Uterus (tissue), 4 donors: ENCODE data around the gene DCBLD1. TPM values are rescaled to one million over a fixed set of nuclear protein-coding genes. Genes with fewer than 3 reads are reported as not detected.

ENCODE experiments used
- DNase-seq, 2 donors: peaks; one replicate each; pipeline ENCODE4 v3.0.0-alpha.2; 2019 to 2020
- H3K27ac ChIP-seq, 2 donors: fragments of 200-600 bp; sonication (generic); 1 replicate in 1 of 2; 2 replicates in 1 of 2; pipeline ENCODE4 v1.5.1; 2016 to 2018
- H3K27me3 ChIP-seq, 2 donors: fragments of 200-600 bp; sonication (generic); one replicate each; pipeline ENCODE4 v1.5.1; 2018 to 2019; ENCODE audit warnings: control low read depth in 1 of 2
- H3K36me3 ChIP-seq, 2 donors: fragments of 200-600 bp; sonication (generic); one replicate each; pipeline ENCODE4 v1.5.1; 2019; ENCODE audit warnings: control low read depth in 1 of 2
- H3K4me1 ChIP-seq, 2 donors: fragments of 200-600 bp; sonication (generic); one replicate each; pipeline ENCODE4 v1.5.1; 2018 to 2019; ENCODE audit warnings: control low read depth in 1 of 2
- H3K4me3 ChIP-seq, 2 donors: fragments of 200-600 bp; sonication (generic); 1 replicate in 1 of 2; 2 replicates in 1 of 2; pipeline ENCODE4 v1.5.1; 2018 to 2019; ENCODE audit warnings: mild to moderate bottlenecking in 1 of 2
- H3K9me3 ChIP-seq, 2 donors: fragments of 200-600 bp; sonication (generic); one replicate each; pipeline ENCODE4 v1.5.1; 2019; ENCODE audit warnings: control low read depth in 1 of 2
- CTCF ChIP-seq, 4 experiments: fragments of 200-600 bp in 2 of 4; fragments of 450-650 bp in 2 of 4; sonication (generic) in 2 of 4; IDR thresholded peaks; one replicate each; pipeline ENCODE4 v1.5.1; 2016 to 2019; ENCODE audit warnings: antibody characterized with exemption in 4 of 4, mild to moderate bottlenecking in 2 of 4, moderate library complexity in 1 of 4
- POLR2A ChIP-seq, 2 donors: fragments of 450-650 bp; IDR thresholded peaks; one replicate each; pipeline ENCODE4 v1.6.1; 2016; ENCODE audit warnings: antibody characterized with exemption in 2 of 2, mild to moderate bottlenecking in 1 of 2, moderate library complexity in 1 of 2
- intact Hi-C: fragments of 100-400 bp; cut with DNase I; formaldehyde crosslinking; loops from one replicate; pipeline ENCODE4 v1.15.1; 2023; ENCODE audit warnings: low total_unique reads
- total RNA-seq, 4 donors: library from RNA; depleted of rRNA in 3 of 4; stranded (reverse); fragments of >200 nt in 3 of 4; gene quantifications; one replicate each; pipeline versions ENCODE4 v1.1.0 to v1.2.4, GENCODE V29; 2014 to 2023
- donor health status: DM: yes; HTN: yes; CAD: no.

Gene DCBLD1
- total RNA-seq, 4 donors from 2014 or later = 2.4 to 15.5 (median 4.5) TPM

GRCh38 chr6:117590447-117590846 is 108.0 kb downstream of the DCBLD1 start:
- no peaks in the 10 kb centered on the region for H3K4me1 ChIP-seq
- H3K4me3 ChIP-seq = no peak overlapping the region
- TF ChIP-seq CTCF (IDR thresholded peaks at IDR 0.05) (no peak), POLR2A (IDR thresholded peaks at IDR 0.05) (no peak)
- no peak overlapping the region for H3K27ac ChIP-seq
- no peak for DNase-seq
- H3K9me3 ChIP-seq = no peaks in the 10 kb centered on the region
- no peaks in the 10 kb centered on the region for H3K36me3 ChIP-seq
- H3K27me3 ChIP-seq = no peaks in the 10 kb centered on the region
- intact Hi-C loops = no loop called here

- no peaks in the 10 kb centered on the region for H3K4me1 ChIP-seq
- no peak for DNase-seq
- H3K4me3 ChIP-seq = no peak overlapping the region
- TF ChIP-seq POLR2A (IDR thresholded peaks at IDR 0.05) = no peak
- no peak for TF ChIP-seq CTCF (IDR thresholded peaks at IDR 0.05)
- H3K27ac ChIP-seq = no peak overlapping the region
- H3K27me3 ChIP-seq = no peaks in the 10 kb centered on the region
- no peaks in the 10 kb centered on the region for H3K9me3 ChIP-seq
- no peaks in the 10 kb centered on the region for H3K36me3 ChIP-seq
- intact Hi-C loops = no loop called here
Observed at GRCh38 chr6:117591405-117591804, 108.9 kb downstream of the DCBLD1 start.

- no peaks in the 10 kb centered on the region for H3K27me3 ChIP-seq
- intact Hi-C loops = no loop called here
Observed at GRCh38 chr6:117592983-117593759, 110.7 kb downstream of the DCBLD1 start.

GRCh38 chr6:117595099-117595923 is 112.8 kb downstream of the DCBLD1 start:
- H3K4me3 ChIP-seq = no peak overlapping the region
- no peaks in the 10 kb centered on the region for H3K27me3 ChIP-seq
- no peak for TF ChIP-seq CTCF (IDR thresholded peaks at IDR 0.05)
- no peak for TF ChIP-seq POLR2A (IDR thresholded peaks at IDR 0.05)
- no peaks in the 10 kb centered on the region for H3K9me3 ChIP-seq
- DNase-seq = no peak
- H3K27ac ChIP-seq = no peak overlapping the region
- no peaks in the 10 kb centered on the region for H3K4me1 ChIP-seq
- no peaks in the 10 kb centered on the region for H3K36me3 ChIP-seq
- intact Hi-C loops = no loop called here

More at GRCh38 chr6:117592983-117593759, 110.7 kb downstream of the DCBLD1 start:
- TF ChIP-seq POLR2A (IDR thresholded peaks at IDR 0.05) (no peak), CTCF (IDR thresholded peaks at IDR 0.05) (no peak)
- Histone ChIP-seq H3K9me3 (no peaks in the 10 kb centered on the region), H3K4me3 (no peak overlapping the region), H3K36me3 (no peaks in the 10 kb centered on the region), H3K4me1 (no peaks in the 10 kb centered on the region), H3K27ac (no peak overlapping the region)
- no peak for DNase-seq

- no peak for DNase-seq
- intact Hi-C loops = no loop called here
- H3K4me1 ChIP-seq = no peaks in the 10 kb centered on the region
- no peaks in the 10 kb centered on the region for H3K27me3 ChIP-seq
- H3K4me3 ChIP-seq = no peak overlapping the region
- no peaks in the 10 kb centered on the region for H3K9me3 ChIP-seq
- H3K36me3 ChIP-seq = no peaks in the 10 kb centered on the region
- TF ChIP-seq POLR2A (IDR thresholded peaks at IDR 0.05) = no peak
- no peak for TF ChIP-seq CTCF (IDR thresholded peaks at IDR 0.05)
- H3K27ac ChIP-seq = no peak overlapping the region
Observed at GRCh38 chr6:117597755-117598154, 115.3 kb downstream of the DCBLD1 start.
